C4-2B (cell line): Measurements from ENCODE around the gene TSPEAR.
"Not testable (repeated sequence)": the region's sequence is repeated elsewhere in the genome, so short reads cannot be mapped to it uniquely, and the experiment has no call there.

Experiments
- H3K27ac ChIP-seq: fragments of 450-650 bp; 2 replicates; pipeline ENCODE4 v1.5.1; 2017
- CTCF ChIP-seq: fragments of 450-650 bp; conservative IDR thresholded peaks from 2 replicates; pipeline ENCODE4 v1.5.1; 2017; ENCODE audit warnings: mild to moderate bottlenecking
- ZFX ChIP-seq: fragments of 450-650 bp; IDR thresholded peaks from 2 replicates; pipeline ENCODE4 v1.6.1; 2017

The TSPEAR gene

GRCh38 chr21:44567481-44568171, 143.7 kb downstream of the TSPEAR start:
- H3K27ac ChIP-seq: no peak overlapping the region
- TF ChIP-seq ZFX: no peak
- TF ChIP-seq CTCF: no peak

- TF ChIP-seq CTCF (no peak), ZFX (no peak)
- H3K27ac ChIP-seq: no peak overlapping the region
Measured at GRCh38 chr21:44566403-44566802, 145.0 kb downstream of the TSPEAR start.

GRCh38 chr21:44564886-44565598, 146.3 kb downstream of the TSPEAR start:
- no peak for TF ChIP-seq ZFX
- TF ChIP-seq CTCF: no peak
- no peak overlapping the region for H3K27ac ChIP-seq

GRCh38 chr21:44564099-44564498, 147.3 kb downstream of the TSPEAR start:
- TF ChIP-seq ZFX: no peak
- TF ChIP-seq CTCF: no peak

GRCh38 chr21:44558695-44559094, 152.7 kb downstream of the TSPEAR start, which contains the start of gene KRTAP10-3:
KRTAP10-3 (minus strand) TSS chr21:44558795; CDS start chr21:44558715, 80 bp downstream.
- no peak within 1 kb of the TSS for H3K27ac ChIP-seq
- no peak for TF ChIP-seq ZFX
- no peak for TF ChIP-seq CTCF

More at GRCh38 chr21:44564099-44564498, 147.3 kb downstream of the TSPEAR start:
- H3K27ac ChIP-seq: no peak overlapping the region

GRCh38 chr21:44558329-44558675, 153.1 kb downstream of the TSPEAR start:
- H3K27ac ChIP-seq: not testable (repeated sequence)

GRCh38 chr21:44557491-44558328, 153.7 kb downstream of the TSPEAR start:
- no peak for TF ChIP-seq ZFX
- no peak for TF ChIP-seq CTCF
- no peak overlapping the region for H3K27ac ChIP-seq
